Measurements from ENCODE around the gene NLGN2. TPM values are rescaled to one million over a fixed set of nuclear protein-coding genes. Genes with fewer than 3 reads are reported as not detected.

Gene NLGN2
- total and polyA plus RNA-seq, 9 donors: 11.4 to 76.2 (median 49.4) TPM

DNA sequence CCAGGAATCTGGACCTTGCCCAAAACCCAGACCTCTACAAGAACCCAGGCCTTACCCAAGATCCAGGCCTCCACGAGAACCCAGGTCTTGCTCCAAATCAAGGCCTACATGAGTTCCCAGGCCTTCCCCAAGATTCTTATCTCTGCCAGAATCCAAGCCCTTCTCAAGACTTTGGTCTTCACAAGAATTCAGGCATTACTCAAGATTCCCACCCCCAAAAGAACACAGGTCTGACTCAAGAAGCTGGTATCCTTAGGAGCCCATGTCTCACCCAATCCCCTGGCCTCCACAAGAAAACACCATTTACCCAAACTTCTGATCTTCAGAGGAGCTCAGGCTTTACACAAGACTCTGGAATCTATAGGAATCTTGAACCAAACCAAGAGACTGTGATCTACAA is 23.6 kb downstream of the NLGN2 start:
- Histone ChIP-seq H3K9me3 (no peaks in the 10 kb centered on the region), H3K4me3 (no peak overlapping the region), H3K27me3 (no peaks in the 10 kb centered on the region), H3K4me1 (ENCODE audit: insufficient read depth) (no peaks in the 10 kb centered on the region), H3K36me3 (no peaks in the 10 kb centered on the region), H3K27ac (no peak overlapping the region)
- intact Hi-C loops (cut with DNase I): loop anchor here in 2 of 4 donors (10.0 kb wide), 1 partner anchor 76 kb away; the partner anchor contains the start of genes KCTD11 (in 2 of the 2) and TMEM95 (in 2 of the 2)
- 85 to 91% (median 90%) methylated on average over 1 of the region's 1 CpG for WGBS, 3 donors
- DNase-seq: no peak
- no peak for TF ChIP-seq POLR2A (IDR thresholded peaks at IDR 0.05)
- TF ChIP-seq, protein P1, sequence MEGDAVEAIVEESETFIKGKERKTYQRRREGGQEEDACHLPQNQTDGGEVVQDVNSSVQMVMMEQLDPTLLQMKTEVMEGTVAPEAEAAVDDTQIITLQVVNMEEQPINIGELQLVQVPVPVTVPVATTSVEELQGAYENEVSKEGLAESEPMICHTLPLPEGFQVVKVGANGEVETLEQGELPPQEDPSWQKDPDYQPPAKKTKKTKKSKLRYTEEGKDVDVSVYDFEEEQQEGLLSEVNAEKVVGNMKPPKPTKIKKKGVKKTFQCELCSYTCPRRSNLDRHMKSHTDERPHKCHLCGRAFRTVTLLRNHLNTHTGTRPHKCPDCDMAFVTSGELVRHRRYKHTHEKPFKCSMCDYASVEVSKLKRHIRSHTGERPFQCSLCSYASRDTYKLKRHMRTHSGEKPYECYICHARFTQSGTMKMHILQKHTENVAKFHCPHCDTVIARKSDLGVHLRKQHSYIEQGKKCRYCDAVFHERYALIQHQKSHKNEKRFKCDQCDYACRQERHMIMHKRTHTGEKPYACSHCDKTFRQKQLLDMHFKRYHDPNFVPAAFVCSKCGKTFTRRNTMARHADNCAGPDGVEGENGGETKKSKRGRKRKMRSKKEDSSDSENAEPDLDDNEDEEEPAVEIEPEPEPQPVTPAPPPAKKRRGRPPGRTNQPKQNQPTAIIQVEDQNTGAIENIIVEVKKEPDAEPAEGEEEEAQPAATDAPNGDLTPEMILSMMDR (IDR thresholded peaks at IDR 0.05): no peak
- TF ChIP-seq EP300 (IDR thresholded peaks at IDR 0.05): no peak

DNA sequence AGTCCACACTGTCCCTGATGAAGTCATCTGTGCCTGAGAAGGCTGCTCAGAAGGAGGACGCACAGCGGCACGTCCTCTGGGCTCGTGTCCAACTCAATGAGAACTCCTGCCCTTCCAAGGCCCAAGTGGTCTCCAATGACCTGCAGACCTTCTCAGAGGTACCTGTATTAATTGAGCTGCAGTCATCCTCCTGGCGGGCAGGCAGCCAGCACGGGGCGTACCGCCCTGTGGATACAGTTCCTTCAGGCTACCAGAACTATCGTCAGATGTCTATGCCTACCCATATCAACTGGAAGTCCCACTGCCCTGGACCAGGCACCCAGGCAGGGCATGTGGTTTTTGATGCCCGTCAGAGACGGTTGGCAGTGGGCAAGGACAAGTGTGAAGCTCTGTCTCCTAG is 24.7 kb downstream of the NLGN2 start:
- no peak for DNase-seq
- TF ChIP-seq EP300 (IDR thresholded peaks at IDR 0.05): no peak
- Histone ChIP-seq H3K4me3 (no peak overlapping the region), H3K27me3 (no peaks in the 10 kb centered on the region), H3K27ac (no peak overlapping the region), H3K9me3 (no peaks in the 10 kb centered on the region), H3K4me1 (ENCODE audit: insufficient read depth) (no peaks in the 10 kb centered on the region), H3K36me3 (no peaks in the 10 kb centered on the region)
- intact Hi-C loops (cut with DNase I): loop anchor here in 2 of 4 donors (10.0 kb wide), 1 partner anchor 77 kb away; the partner anchor contains the start of genes KCTD11 (in 2 of the 2) and TMEM95 (in 2 of the 2)
- WGBS, 3 donors: 84 to 92% (median 88%) methylated on average over 11 of the region's 11 CpGs

DNA sequence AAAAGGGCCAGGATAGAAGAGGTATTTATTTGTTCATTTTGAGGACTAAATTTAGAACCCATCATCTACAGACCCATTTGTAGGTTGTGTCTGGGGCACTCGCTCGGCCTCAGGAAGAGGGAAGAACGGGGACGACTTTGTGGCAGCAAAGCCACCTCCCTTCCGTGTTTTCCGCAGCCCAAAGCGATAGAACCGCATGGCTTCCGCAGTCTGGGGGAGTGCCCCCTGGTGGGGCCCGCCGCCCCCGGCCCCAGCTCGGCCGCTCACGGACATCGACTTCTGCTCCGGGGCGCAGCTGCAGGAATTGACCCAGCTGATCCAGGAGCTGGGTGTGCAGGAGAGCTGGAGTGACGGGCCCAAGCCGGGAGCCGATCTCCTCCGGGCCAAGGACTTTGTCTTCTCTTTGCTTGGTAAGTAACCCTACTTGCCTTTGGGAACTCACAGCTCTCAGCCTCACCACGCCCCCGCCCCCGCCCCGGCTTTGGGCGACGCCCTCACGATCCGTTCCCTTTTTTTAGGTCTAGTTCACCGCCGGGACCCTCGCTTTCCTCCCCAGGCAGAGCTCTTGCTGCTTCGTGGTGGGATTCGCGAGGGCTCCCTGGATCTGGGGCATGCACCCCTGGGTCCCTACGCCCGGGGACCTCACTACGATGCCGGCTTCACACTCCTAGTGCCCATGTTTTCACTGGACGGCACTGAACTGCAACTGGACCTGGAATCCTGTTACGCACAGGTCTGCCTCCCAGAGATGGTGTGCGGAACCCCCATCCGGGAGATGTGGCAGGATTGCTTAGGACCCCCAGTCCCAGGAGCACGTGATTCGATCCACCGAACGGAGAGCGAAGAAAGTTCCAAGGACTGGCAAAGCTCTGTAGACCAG is 28.3 kb downstream of the NLGN2 start:
- Histone ChIP-seq H3K27me3 (no peaks in the 10 kb centered on the region), H3K27ac (no peak overlapping the region), H3K4me1 (ENCODE audit: insufficient read depth) (peaks cover 4% of the 10 kb centered on the region), H3K9me3 (no peaks in the 10 kb centered on the region), H3K36me3 (no peaks in the 10 kb centered on the region), H3K4me3 (peak overlapping the region; percentile 27)
- whole genome bisulfite sequencing, 3 donors: 5 to 9% (median 6%) methylated on average over 42 to 49 of the region's 49 CpGs
- intact Hi-C loops (cut with DNase I): loop anchor here in 3 of 4 donors (2.0 to 10.0 kb wide), 2 partner anchors 81 kb away; partner anchors contain the start of genes TMEM95 (in 3 of the 3) and KCTD11 (in 2 of the 3)
- no peak for DNase-seq
- no peak for TF ChIP-seq EP300 (IDR thresholded peaks at IDR 0.05)

DNA sequence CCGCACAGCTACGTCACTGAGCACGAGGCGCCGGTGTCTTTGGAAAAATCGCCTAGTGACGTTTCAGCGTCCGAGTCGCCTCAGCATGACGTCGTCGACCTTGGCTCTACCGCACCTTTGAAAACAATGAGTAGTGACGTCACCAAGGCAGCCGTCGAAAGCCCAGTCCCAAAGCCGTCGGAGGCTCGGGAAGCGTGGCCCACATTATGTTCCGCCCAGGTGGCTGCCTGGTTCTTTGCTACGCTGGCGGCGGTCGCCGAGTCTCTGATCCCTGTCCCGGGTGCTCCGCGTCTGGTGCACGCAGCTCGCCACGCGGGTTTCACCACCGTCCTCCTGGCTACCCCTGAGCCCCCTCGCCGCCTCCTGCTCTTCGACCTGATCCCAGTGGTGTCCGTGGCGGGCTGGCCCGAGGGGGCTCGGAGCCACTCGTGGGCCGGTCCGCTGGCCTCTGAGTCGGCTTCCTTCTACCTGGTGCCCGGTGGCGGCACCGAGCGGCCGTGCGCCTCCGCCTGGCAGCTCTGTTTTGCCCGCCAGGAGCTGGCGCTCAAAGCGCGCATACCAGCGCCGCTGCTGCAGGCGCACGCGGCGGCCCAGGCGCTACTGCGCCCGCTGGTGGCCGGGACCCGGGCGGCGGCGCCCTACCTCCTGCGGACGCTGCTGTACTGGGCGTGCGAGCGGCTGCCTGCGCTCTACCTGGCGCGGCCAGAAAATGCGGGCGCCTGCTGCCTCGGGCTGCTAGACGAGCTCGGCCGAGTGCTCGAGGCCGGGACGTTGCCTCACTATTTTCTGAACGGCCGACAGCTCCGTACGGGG is 29.1 kb downstream of the NLGN2 start:
- H3K4me3 ChIP-seq: peak overlapping the region; percentile 15
- WGBS, 3 donors: 1 to 6% (median 3%) methylated on average over 65 to 92 of the region's 92 CpGs
- peak; percentile 65 to 85 (median 75) for DNase-seq
- no peak overlapping the region for H3K27ac ChIP-seq
- no peaks in the 10 kb centered on the region for H3K27me3 ChIP-seq
- H3K36me3 ChIP-seq: no peaks in the 10 kb centered on the region
- no peaks in the 10 kb centered on the region for H3K9me3 ChIP-seq
- H3K4me1 ChIP-seq (ENCODE audit: insufficient read depth): peaks cover 4% of the 10 kb centered on the region
- intact Hi-C loops (cut with DNase I): loop anchor here in 2 of 4 donors (10.0 kb wide), 1 partner anchor 82 kb away; the partner anchor contains the start of genes KCTD11 (in 2 of the 2) and TMEM95 (in 2 of the 2)
- TF ChIP-seq POLR2A (IDR thresholded peaks at IDR 0.05): no peak
- TF ChIP-seq, protein P1 (IDR thresholded peaks at IDR 0.05): peak; percentile 68 to 95 (median 88)

DNA sequence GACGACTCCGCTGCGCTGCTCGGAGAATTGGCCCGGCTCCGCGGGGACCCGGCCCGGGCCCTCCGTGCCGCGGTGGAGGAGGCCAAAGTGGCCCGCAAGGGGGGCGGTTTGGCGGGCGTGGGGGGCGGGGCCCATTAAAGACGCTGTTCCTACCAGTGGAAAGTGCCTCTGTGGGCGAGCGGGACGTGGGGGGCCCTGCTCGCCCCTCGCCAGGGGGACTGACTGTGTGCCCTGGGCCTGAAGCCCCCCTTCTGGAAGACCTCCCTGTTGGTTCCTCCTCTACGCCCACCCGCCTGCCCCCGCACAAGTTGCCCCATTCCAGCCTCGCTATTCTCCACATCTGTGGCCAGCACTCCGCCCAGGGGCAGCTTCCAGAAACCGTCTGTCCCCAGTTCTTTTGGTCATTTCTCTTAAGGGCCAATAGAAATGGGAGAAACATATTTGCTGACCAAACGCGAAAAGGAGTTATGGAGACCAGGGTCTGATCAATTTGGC is 29.8 kb downstream of the NLGN2 start:
- H3K27me3 ChIP-seq: no peaks in the 10 kb centered on the region
- H3K36me3 ChIP-seq: no peaks in the 10 kb centered on the region
- peaks cover 4% of the 10 kb centered on the region for H3K4me1 ChIP-seq (ENCODE audit: insufficient read depth)
- intact Hi-C loops (cut with DNase I): loop anchor here in 2 of 4 donors (10.0 kb wide), 1 partner anchor 83 kb away; the partner anchor contains the start of genes KCTD11 (in 2 of the 2) and TMEM95 (in 2 of the 2)
- H3K27ac ChIP-seq: no peak overlapping the region
- WGBS, 3 donors: 13 to 40% (median 22%) methylated on average over 14 to 31 of the region's 31 CpGs
- peak in 1 of 5 donors; percentile 55 for DNase-seq
- no peak for TF ChIP-seq EP300 (IDR thresholded peaks at IDR 0.05)
- TF ChIP-seq, protein P1 (IDR thresholded peaks at IDR 0.05): no peak
- no peak for TF ChIP-seq POLR2A (IDR thresholded peaks at IDR 0.05)
- peak overlapping the region; percentile 9 for H3K4me3 ChIP-seq
- H3K9me3 ChIP-seq: no peaks in the 10 kb centered on the region
